Measurements from ENCODE around the gene TRIP10. TPM values are rescaled to one million over a fixed set of nuclear protein-coding genes. Genes with fewer than 3 reads are reported as not detected.

TRIP10 gene
- total RNA-seq, 1 donor from 2014 or later = 79.5 TPM

- no peak overlapping the region for H3K4me3 ChIP-seq (ENCODE audit: low read depth, low read length)
- no peaks in the 10 kb centered on the region for H3K27me3 ChIP-seq (ENCODE audit: control insufficient read depth, insufficient read depth, low read length)
- H3K36me3 ChIP-seq (ENCODE audit: control insufficient read depth, insufficient read depth, low read length) = peaks cover 16% of the 10 kb centered on the region
- DNase-seq (ENCODE audit: low read depth) (peak; percentile 77), FAIRE-seq (no peak)
- TF ChIP-seq CTCF (IDR thresholded peaks at IDR 0.05; ENCODE audit: insufficient read depth, low read length, severe bottlenecking) = peak; percentile 81
These were observed 1.4 kb upstream of the TRIP10 start for GRCh38 chr19:6737873-6738786.

GRCh38 chr19:6738787-6739389, 592 bp upstream of the TRIP10 start:
- H3K36me3 ChIP-seq (ENCODE audit: control insufficient read depth, insufficient read depth, low read length) = peaks cover 17% of the 10 kb centered on the region
- FAIRE-seq = no peak
- H3K27me3 ChIP-seq (ENCODE audit: control insufficient read depth, insufficient read depth, low read length) = no peaks in the 10 kb centered on the region
- H3K4me3 ChIP-seq (ENCODE audit: low read depth, low read length) = peak overlapping the region; percentile 35
- no peak for TF ChIP-seq CTCF (IDR thresholded peaks at IDR 0.05; ENCODE audit: insufficient read depth, low read length, severe bottlenecking)
- no peak for DNase-seq (ENCODE audit: low read depth)

GRCh38 chr19:6739883-6740588, 556 bp downstream of the TRIP10 start:
- no peak for TF ChIP-seq CTCF (IDR thresholded peaks at IDR 0.05; ENCODE audit: insufficient read depth, low read length, severe bottlenecking)
- peaks cover 21% of the 10 kb centered on the region for H3K36me3 ChIP-seq (ENCODE audit: control insufficient read depth, insufficient read depth, low read length)
- peak overlapping the region; percentile 94 for H3K4me3 ChIP-seq (ENCODE audit: low read depth, low read length)
- DNase-seq (ENCODE audit: low read depth) (no peak), FAIRE-seq (no peak)
- H3K27me3 ChIP-seq (ENCODE audit: control insufficient read depth, insufficient read depth, low read length) = no peaks in the 10 kb centered on the region

GRCh38 chr19:6740589-6741343, 1.3 kb downstream of the TRIP10 start:
- H3K36me3 ChIP-seq (ENCODE audit: control insufficient read depth, insufficient read depth, low read length) = peaks cover 23% of the 10 kb centered on the region
- FAIRE-seq (no peak), DNase-seq (ENCODE audit: low read depth) (peak; percentile 37)
- H3K4me3 ChIP-seq (ENCODE audit: low read depth, low read length) = peak overlapping the region; percentile 94
- H3K27me3 ChIP-seq (ENCODE audit: control insufficient read depth, insufficient read depth, low read length) = no peaks in the 10 kb centered on the region
- TF ChIP-seq CTCF (IDR thresholded peaks at IDR 0.05; ENCODE audit: insufficient read depth, low read length, severe bottlenecking) = no peak

GRCh38 chr19:6743066-6743465, 3.6 kb downstream of the TRIP10 start:
- no peak for FAIRE-seq
- no peaks in the 10 kb centered on the region for H3K27me3 ChIP-seq (ENCODE audit: control insufficient read depth, insufficient read depth, low read length)
- H3K36me3 ChIP-seq (ENCODE audit: control insufficient read depth, insufficient read depth, low read length) = peaks cover 34% of the 10 kb centered on the region
- TF ChIP-seq CTCF (IDR thresholded peaks at IDR 0.05; ENCODE audit: insufficient read depth, low read length, severe bottlenecking) = no peak
- no peak overlapping the region for H3K4me3 ChIP-seq (ENCODE audit: low read depth, low read length)
- no peak for DNase-seq (ENCODE audit: low read depth)

Data from bronchial epithelial cell (primary cell).